Left renal pelvis (tissue), 4 donors: Measurements from ENCODE around the gene BID. TPM values are rescaled to one million over a fixed set of nuclear protein-coding genes. Genes with fewer than 3 reads are reported as not detected.
"Not testable (repeated sequence)": the region's sequence is repeated elsewhere in the genome, so short reads cannot be mapped to it uniquely, and the experiment has no call there.

ENCODE experiments used
- DNase-seq, 4 donors: peaks; one replicate each; pipeline ENCODE4 v3.0.0-alpha.2; 2013; ENCODE audit warnings: low read depth in 4 of 4, low spot score in 3 of 4
- polyA plus RNA-seq, 4 donors: library from polyadenylated mRNA; unstranded; fragments of 120-200 nt; gene quantifications; one replicate each; pipeline ENCODE4 v1.2.1, GENCODE V29; 2013; ENCODE audit not compliant: insufficient read length in 4 of 4

The BID gene
- polyA plus RNA-seq, 4 donors: 10.9 to 25.4 (median 17.2) TPM

GRCh38 chr22:17772958-17773605 lies 1.2 kb downstream of the BID start:
- no peak for DNase-seq

DNA sequence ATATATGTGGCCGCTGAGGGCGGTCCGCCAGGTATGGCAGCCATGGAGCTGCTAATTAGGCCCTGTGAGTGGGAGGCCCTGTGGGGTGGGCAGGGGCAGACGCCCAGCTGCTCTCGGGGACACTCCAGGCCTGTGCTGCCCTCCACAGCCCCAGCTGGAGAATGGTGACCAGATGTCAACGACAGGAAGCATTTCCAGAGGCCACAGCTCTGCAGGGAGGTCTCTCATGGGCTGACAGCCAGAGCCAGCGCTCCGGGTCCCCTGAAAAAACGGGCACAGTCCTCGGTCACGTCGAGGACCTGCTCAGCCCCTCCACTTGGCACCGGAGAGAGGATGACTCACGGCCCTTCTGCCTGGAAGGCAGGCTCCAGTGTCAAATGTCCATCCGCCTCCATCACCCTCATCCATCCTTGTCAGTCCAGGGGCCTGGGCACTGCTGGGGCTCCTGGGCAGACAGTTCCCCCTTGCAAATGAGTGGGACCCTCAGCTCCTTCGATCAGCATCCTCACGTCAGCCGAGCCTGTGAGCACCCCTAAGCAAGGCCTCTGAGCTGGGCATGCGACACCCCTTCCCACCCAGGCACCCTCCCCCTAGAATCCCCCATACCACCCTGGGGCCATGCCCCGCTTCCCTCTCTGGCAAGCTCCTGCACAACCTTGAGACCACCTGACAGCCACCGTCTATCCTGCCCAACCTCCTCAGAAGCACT lies 1.9 kb downstream of the BID start:
- DNase-seq: no peak

- no peak for DNase-seq
Observed at GRCh38 chr22:17770180-17771077, 3.8 kb downstream of the BID start.

- DNase-seq: no peak
Observed at GRCh38 chr22:17769716-17770082, 4.6 kb downstream of the BID start.

- DNase-seq: no peak
Observed at GRCh38 chr22:17769013-17769715, 5.1 kb downstream of the BID start.

DNA sequence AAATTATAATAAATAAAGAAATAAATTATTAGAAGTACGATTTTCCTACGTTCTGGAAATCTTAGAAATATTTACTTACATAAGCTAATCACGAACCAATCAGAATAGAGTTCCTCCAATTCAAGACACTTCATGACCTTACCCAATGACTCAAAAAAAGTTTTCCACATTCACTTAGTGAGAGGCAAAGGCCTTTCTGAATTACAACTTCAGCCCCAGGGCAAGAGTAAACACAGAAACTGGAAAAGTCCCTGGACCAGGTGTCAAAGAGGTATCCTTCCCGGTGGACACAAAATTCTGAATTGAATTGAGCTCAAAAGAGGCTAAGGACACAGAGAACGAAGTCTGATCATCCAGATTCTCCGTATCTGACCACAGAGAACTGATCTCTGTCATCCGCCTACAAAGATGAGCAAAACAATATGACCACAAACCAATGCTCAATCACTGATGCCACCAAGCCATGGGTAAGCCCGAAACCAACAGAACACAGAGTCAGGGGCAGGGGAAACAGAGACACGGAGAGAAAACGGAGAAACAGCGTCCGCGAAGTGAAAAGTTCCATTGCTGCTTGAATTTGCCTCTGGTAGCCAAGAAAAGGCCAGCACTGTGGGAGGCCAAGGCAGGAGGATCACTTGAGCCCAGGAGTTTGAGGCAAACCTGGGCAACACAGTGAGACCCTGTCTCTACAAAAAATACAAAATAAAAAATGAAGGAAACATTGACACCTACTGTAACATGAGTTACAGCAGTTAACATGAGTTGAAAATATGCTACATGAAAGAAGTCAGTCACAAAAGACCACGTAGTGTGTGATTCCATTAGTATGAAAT lies 6.8 kb downstream of the BID start:
- no peak for DNase-seq

- DNase-seq: not testable (repeated sequence)
Observed at GRCh38 chr22:17764852-17765251, 9.4 kb downstream of the BID start.

DNA sequence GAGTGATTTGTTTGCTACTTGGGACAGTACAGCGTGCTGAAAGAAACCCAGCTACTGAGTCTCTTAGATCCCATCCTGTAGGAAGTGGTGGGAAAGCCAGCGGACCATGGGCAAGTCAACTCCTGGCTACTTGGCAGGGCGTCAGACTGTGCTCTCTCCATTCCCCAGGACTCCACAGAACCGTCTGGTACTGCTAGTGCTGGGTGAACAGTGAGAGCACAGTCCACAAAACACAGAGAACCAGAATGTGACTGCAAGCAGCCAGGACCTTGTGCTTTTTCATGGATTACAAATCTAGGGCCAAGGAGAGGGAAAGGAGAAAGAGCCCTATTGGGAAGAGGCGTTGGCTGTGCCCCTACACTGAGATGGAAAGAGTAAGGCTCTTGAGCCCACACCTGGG lies 10.2 kb downstream of the BID start:
- DNase-seq: no peak

DNA sequence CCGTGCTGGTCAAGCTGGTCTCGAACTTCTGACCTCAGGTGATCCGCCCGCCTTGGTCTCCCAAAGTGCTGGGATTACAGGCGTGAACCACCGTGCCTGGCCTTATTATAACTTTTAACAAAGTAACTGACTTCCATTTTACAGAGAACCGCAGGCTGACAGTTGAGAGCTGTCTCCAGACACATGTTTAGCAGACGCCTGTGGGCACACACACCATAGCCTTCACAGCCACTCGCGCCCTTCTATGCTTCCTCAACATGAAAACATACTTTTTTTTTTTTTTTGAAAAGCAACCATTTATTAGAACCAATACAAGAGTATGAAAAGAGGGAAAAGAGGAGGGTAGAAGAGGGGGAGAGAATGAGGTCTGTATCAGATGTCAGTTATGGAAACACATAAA lies 10.8 kb downstream of the BID start:
- not testable (repeated sequence) for DNase-seq

- DNase-seq: no peak
Observed at GRCh38 chr22:17761138-17761488, 13.2 kb downstream of the BID start.

- DNase-seq: no peak
Observed at GRCh38 chr22:17754233-17754925, 19.9 kb downstream of the BID start.

DNA sequence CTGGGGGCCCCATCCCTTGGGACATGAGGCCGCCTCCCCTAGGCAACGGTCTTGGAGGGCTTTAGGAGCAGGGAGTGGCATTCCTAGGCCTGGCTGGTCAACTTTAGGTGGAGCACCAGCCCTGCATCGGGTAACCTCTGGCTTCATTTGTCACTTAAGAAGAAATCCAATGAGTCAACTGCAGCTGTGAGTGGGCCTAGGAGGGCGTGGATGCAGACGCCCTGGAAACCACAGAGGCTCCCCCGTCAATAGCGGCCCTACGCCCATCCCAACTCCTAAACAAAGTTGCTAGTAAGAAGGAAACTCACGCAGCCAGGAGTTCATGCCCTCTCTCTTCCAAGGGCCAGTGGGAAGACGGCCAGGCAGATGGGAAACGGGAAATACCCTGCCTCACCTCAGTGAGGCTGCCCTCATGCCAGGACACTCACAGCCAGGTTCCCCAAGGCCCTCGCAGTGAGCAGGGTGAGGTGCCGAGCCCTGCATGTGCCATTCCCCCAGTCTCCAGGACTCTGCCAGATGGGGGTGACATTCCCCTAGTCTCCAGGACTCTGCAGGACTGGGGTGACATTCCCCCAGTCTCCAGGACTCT lies 20.8 kb downstream of the BID start:
- no peak for DNase-seq

GRCh38 chr22:17751596-17751995 lies 22.7 kb downstream of the BID start:
- DNase-seq: no peak

- DNase-seq: no peak
Observed at GRCh38 chr22:17749605-17750395, 24.5 kb downstream of the BID start.

DNA sequence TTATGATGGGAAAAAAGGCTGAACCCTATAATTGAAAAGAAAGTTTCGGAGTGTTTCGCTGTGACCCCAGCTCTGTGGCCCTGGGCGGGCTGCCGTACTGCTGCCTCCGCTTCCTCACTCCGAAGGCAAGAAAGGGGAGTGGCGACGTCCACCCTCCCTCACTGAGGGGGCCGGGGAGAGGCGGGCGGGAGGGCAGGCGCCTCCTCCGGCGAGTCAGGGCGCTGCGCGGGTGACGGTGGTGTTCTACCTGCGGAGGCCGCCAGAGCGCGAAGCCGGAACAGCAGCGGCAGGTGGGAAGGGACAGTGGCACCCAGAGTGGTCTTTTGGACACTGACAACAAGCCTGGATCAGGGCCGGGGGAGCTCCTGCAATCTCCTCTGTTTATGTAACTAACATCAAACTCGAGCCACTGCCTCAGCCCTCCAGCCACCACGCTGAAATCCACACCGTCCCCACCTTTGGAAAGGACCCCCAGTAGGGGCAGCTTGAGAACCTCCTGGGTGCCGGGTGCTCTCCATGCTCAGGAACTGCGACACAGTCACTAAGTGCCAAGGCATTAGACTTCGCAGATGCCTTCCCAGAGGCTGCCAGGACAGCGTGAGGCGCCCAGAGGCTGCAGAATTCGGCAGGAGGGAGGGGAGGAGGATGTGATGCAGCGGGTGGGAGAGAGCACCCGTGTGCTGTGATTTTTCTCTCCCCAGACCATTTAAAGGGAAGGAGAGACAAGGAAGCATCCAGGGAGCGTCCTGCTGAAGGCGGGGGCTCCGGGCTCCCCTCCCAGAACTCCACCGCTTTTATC lies 25.5 kb downstream of the BID start:
- DNase-seq: no peak

GRCh38 chr22:17746916-17747315 lies 27.4 kb downstream of the BID start:
- DNase-seq: no peak

GRCh38 chr22:17744430-17744829 lies 29.8 kb downstream of the BID start:
- no peak for DNase-seq
